Cardiac muscle cell (in vitro differentiated cells and primary cell): Measurements from ENCODE around the gene MAP1LC3C. TPM values are rescaled to one million over a fixed set of nuclear protein-coding genes. Genes with fewer than 3 reads are reported as not detected.

Experiments
- DNase-seq, 2 donors: peaks; one replicate each; pipeline versions ENCODE4 v3.0.0 to v3.0.0-alpha.2; 2010 to 2017; ENCODE audit warnings: low read depth in 1 of 2, low spot score in 1 of 2
- H3K27ac ChIP-seq: fragments of 200-600 bp; sonication (generic); 2 replicates; pipeline ENCODE4 v1.5.1; 2016
- H3K27me3 ChIP-seq: fragments of 200-600 bp; sonication (generic); 2 replicates; pipeline ENCODE4 v1.6.0; 2016; ENCODE audit warnings: control low read depth
- H3K36me3 ChIP-seq: fragments of 200-600 bp; sonication (generic); 2 replicates; pipeline ENCODE4 v1.5.1; 2016; ENCODE audit warnings: control low read depth
- H3K4me1 ChIP-seq: fragments of 200-600 bp; sonication (generic); 2 replicates; pipeline ENCODE4 v1.8.1; 2017; ENCODE audit warnings: low read depth, mild to moderate bottlenecking, mixed run types
- H3K4me3 ChIP-seq: fragments of 200-600 bp; sonication (generic); 2 replicates; pipeline ENCODE4 v1.5.1; 2016; ENCODE audit warnings: mild to moderate bottlenecking
- H3K9me3 ChIP-seq: fragments of 200-600 bp; sonication (generic); 2 replicates; pipeline ENCODE4 v1.5.1; 2017; ENCODE audit warnings: low read depth, mild to moderate bottlenecking, control low read depth
- polyA plus RNA-seq: library from polyadenylated mRNA; unstranded; fragments of >200 nt; fragmentation: Nextera tagmentation; extraction: Ambion mirVana; gene quantifications from 2 replicates; pipeline ENCODE4 v1.2.1, GENCODE V29; 2016
- total RNA-seq: library from RNA; depleted of rRNA; stranded (reverse); fragments of >200 nt; gene quantifications from 2 replicates; pipeline ENCODE4 v1.2.3, GENCODE V29; 2016
- TF ChIP-seq, protein P1 (sequence below): IDR thresholded peaks from 2 replicates; pipeline ENCODE4 v1.5.1; 2012; ENCODE audit warnings: low read depth, mild to moderate bottlenecking, low read length

Gene MAP1LC3C
- total and polyA plus RNA-seq, 2 experiments from 2014 or later: 0.18 TPM; not detected in 1

DNA sequence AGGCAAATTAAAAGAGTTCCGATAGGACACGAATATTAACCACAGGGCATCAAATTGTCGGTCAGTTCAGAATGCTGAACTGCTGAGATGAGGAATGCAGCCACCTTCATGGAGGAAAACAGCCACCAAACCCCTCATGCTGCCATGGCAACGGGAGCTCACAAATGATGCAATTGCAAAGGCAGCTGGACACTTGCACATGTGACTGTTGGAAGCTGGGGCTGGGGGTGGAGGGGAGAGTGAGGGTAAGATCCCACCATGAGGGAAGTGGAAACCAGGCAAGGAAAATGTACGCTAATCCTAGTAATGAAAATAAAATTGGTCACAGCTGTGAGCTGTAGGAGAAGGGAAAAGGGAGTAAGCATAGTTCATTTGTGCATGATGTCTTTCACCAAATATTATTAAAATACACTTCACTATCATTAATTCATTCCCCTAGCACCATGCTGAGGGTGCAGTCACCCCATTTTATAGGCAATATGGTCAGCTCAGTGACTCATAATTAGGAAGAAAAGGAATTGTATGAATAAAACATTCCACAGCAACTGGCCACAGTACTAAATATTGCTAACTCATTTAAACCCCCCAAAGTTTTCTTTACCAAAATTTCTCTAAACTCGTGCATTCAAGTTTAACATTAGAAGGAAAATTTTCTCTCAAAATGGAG lies 26.1 kb downstream of the MAP1LC3C start:
- Histone ChIP-seq H3K27ac (no peak overlapping the region), H3K4me1 (no peaks in the 10 kb centered on the region), H3K4me3 (no peak overlapping the region), H3K9me3 (no peaks in the 10 kb centered on the region), H3K27me3 (no peaks in the 10 kb centered on the region), H3K36me3 (no peaks in the 10 kb centered on the region)
- DNase-seq: peak; percentile 7 to 12
- TF ChIP-seq, protein P1, sequence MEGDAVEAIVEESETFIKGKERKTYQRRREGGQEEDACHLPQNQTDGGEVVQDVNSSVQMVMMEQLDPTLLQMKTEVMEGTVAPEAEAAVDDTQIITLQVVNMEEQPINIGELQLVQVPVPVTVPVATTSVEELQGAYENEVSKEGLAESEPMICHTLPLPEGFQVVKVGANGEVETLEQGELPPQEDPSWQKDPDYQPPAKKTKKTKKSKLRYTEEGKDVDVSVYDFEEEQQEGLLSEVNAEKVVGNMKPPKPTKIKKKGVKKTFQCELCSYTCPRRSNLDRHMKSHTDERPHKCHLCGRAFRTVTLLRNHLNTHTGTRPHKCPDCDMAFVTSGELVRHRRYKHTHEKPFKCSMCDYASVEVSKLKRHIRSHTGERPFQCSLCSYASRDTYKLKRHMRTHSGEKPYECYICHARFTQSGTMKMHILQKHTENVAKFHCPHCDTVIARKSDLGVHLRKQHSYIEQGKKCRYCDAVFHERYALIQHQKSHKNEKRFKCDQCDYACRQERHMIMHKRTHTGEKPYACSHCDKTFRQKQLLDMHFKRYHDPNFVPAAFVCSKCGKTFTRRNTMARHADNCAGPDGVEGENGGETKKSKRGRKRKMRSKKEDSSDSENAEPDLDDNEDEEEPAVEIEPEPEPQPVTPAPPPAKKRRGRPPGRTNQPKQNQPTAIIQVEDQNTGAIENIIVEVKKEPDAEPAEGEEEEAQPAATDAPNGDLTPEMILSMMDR: no peak

DNA sequence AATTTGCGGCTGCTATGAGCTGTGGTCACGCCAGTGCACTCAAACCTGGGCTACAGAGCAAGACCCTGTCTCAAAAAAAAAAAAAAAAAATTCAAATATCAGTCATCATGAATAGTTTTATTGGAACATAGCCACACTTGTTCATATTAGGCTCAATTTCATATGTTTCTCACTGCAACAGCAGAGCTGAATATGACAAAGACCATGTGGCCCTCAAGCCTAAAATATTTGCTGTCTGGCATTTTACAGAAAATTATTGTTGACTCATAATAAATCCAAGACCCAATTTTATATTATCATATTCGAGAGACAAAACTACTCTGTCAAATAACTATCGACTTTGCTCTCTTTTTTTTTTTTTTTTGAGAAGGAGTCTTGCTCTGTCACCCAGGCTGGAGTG lies 30.3 kb downstream of the MAP1LC3C start:
- H3K36me3 ChIP-seq: no peaks in the 10 kb centered on the region
- H3K27ac ChIP-seq: no peak overlapping the region
- TF ChIP-seq, protein P1: no peak
- no peak for DNase-seq
- no peaks in the 10 kb centered on the region for H3K9me3 ChIP-seq
- no peak overlapping the region for H3K4me3 ChIP-seq
- H3K4me1 ChIP-seq: no peaks in the 10 kb centered on the region
- H3K27me3 ChIP-seq: no peaks in the 10 kb centered on the region

DNA sequence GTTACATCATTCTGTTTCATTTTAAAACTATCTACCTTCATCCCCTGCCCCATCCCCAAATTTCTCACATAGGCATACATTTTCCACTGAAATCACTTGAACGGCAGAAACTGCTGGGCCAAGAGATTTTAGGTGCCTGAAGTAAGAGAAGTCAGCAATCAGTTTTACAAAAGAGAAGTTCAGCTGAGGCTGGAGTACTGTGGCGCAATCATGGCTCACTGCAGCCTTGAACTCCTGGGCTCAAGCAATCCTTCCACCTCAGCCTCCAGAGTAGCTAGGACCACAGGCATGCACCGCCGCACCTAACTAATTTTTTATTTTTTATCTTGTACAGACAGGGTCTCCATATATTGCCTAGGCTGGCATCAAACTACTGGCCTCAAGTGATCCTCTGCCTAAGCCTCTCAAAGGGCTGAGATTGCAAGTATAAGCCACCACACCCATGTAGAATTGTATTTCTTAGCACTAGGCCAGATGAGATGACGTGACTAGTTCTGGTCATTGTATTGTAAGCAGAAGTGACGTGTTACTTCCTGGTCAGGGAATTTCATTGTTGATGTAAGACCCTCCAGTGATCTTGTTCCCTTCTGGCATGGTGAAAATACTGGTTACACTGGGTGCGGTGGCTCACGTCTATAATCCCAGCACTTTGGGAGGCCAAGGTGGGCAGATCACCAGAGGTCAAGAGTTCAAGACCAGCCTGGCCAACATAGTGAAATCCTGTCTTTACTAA lies 34.2 kb downstream of the MAP1LC3C start:
- no peak for DNase-seq

DNA sequence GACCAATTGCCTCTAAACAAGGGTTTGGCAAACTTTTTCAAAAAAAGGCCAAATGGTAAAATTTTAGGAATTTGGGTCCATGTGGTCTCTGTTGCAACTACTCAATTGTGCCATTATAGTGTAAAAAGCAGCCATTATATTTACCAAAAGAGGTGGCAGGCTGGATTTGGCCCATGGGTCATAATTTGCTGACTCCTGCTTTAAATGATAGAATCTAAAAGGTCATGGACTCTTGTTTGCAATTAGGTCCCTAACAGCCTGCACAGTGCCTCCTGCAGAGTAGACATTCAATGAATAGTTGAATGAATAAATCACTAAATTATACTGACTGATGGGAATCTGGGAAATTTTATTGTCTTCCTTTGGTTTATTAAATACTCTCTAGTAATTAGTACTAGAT lies 35.2 kb downstream of the MAP1LC3C start:
- Histone ChIP-seq H3K4me1 (no peaks in the 10 kb centered on the region), H3K9me3 (no peaks in the 10 kb centered on the region), H3K27me3 (no peaks in the 10 kb centered on the region), H3K27ac (no peak overlapping the region), H3K36me3 (no peaks in the 10 kb centered on the region), H3K4me3 (no peak overlapping the region)
- TF ChIP-seq, protein P1: no peak
- DNase-seq: no peak

More for the DNA sequence above, 34.2 kb downstream of the MAP1LC3C start:
- H3K4me3 ChIP-seq: no peak overlapping the region
- H3K27me3 ChIP-seq: no peaks in the 10 kb centered on the region
- H3K27ac ChIP-seq: no peak overlapping the region
- H3K9me3 ChIP-seq: no peaks in the 10 kb centered on the region
- TF ChIP-seq, protein P1: no peak
- H3K36me3 ChIP-seq: no peaks in the 10 kb centered on the region
- H3K4me1 ChIP-seq: no peaks in the 10 kb centered on the region

DNA sequence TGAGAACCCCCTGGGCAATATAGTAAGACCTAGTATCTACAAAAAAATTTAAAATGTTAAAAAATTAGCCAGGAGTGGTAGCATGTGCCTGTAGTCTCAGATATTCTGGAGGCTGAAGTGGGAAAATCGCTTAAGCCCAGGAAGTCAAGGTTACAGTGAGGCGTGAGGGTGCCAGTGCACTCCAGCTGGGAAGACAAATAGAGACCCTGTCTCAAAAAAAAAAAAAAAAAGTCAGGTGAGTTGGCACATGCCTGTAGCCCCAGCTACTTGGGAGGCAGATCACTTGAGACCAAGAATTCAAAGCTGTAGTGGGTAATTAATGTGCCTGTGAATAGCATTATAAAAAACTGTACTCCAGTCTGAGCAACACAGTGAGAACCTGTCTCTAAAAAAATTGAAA lies 36.7 kb downstream of the MAP1LC3C start:
- DNase-seq: no peak
- H3K27me3 ChIP-seq: no peaks in the 10 kb centered on the region
- no peaks in the 10 kb centered on the region for H3K36me3 ChIP-seq
- TF ChIP-seq, protein P1: no peak
- no peaks in the 10 kb centered on the region for H3K9me3 ChIP-seq
- H3K4me3 ChIP-seq: no peak overlapping the region
- no peaks in the 10 kb centered on the region for H3K4me1 ChIP-seq
- no peak overlapping the region for H3K27ac ChIP-seq
